PC-9 (cell line): ENCODE results near the gene TCTA. TPM values are rescaled to one million over a fixed set of nuclear protein-coding genes. Genes with fewer than 3 reads are reported as not detected.
A peak's percentile ranks its signal among the peaks of the same experiment; 100 is the strongest.

Experiments used
- BruUV-seq: library from RNA; stranded (reverse); fragments of 400-500 nt; replicated peaks from 2 replicates; lab custom pipeline; 2021; lab: Mats Ljungman, UMichigan
- CTCF ChIA-PET: fragments of 300-600 bp; sonication (Branson Sonifier 250); formaldehyde crosslinking; loops from one replicate; lab custom pipeline; 2022; ENCODE audit warnings: antibody characterized with exemption; lab: Charles Lee
- POLR2A ChIA-PET: fragments of 300-600 bp; sonication (Branson Sonifier 250); formaldehyde crosslinking; loops from one replicate; lab custom pipeline; 2022; ENCODE audit warnings: antibody characterized with exemption; ENCODE audit not compliant: unreplicated experiment; lab: Charles Lee
- DNase-seq, 2 experiments: peaks; one replicate each; pipeline versions ENCODE4 v3.0.0 to v3.0.0-alpha.2; 2015 to 2022; ENCODE audit warnings: mixed read lengths in 1 of 2
- H2AFZ ChIP-seq: fragments of 200-600 bp; sonication (generic); 2 replicates; pipeline ENCODE4 v1.8.1; 2017; ENCODE audit warnings: antibody characterized with exemption
- H3F3A ChIP-seq: fragments of 200-600 bp; sonication (generic); 2 replicates; pipeline ENCODE4 v1.8.1; 2017; ENCODE audit warnings: antibody characterized with exemption, mild to moderate bottlenecking, low read depth; ENCODE audit not compliant: insufficient read depth
- H3K27ac ChIP-seq: fragments of 200-600 bp; sonication (generic); 2 replicates; pipeline ENCODE4 v1.6.1; 2016; ENCODE audit warnings: mixed run types
- H3K27me3 ChIP-seq: fragments of 200-600 bp; sonication (generic); 2 replicates; pipeline ENCODE4 v1.6.1; 2016; ENCODE audit warnings: low read depth, mixed run types; ENCODE audit not compliant: insufficient read depth
- H3K36me3 ChIP-seq: fragments of 200-600 bp; sonication (generic); 2 replicates; pipeline ENCODE4 v1.6.1; 2016; ENCODE audit warnings: low read depth, mixed run types
- H3K4me1 ChIP-seq: fragments of 200-600 bp; sonication (generic); replicated peaks from 2 replicates; pipeline ENCODE4 v1.6.1; 2016; ENCODE audit warnings: mixed run types; ENCODE audit not compliant: insufficient read depth
- H3K4me2 ChIP-seq: fragments of 200-600 bp; sonication (generic); 2 replicates; pipeline ENCODE4 v1.6.1; 2017; ENCODE audit warnings: mixed run types
- H3K4me3 ChIP-seq: fragments of 200-600 bp; sonication (generic); 2 replicates; pipeline ENCODE4 v1.6.1; 2016; ENCODE audit warnings: mixed run types
- H3K79me2 ChIP-seq: fragments of 200-600 bp; sonication (generic); 2 replicates; pipeline ENCODE4 v1.6.1; 2017; ENCODE audit warnings: low read depth, mixed run types
- H3K9me2 ChIP-seq: fragments of 200-600 bp; sonication (generic); 2 replicates; pipeline ENCODE4 v1.8.1; 2017; ENCODE audit warnings: mild to moderate bottlenecking; ENCODE audit not compliant: insufficient read depth
- H3K9me3 ChIP-seq: fragments of 200-600 bp; sonication (generic); 2 replicates; pipeline ENCODE4 v1.8.1; 2016; ENCODE audit warnings: low read depth; ENCODE audit not compliant: insufficient read depth
- H4K20me1 ChIP-seq: fragments of 200-600 bp; sonication (generic); 2 replicates; pipeline ENCODE4 v1.8.1; 2017; ENCODE audit not compliant: insufficient read depth
- EZH2 ChIP-seq: fragments of 200-600 bp; sonication (generic); IDR thresholded peaks from 2 replicates; pipeline ENCODE4 v1.8.0; 2017; ENCODE audit warnings: antibody characterized with exemption, low read depth
- intact Hi-C: fragments of 100-400 bp; cut with micrococcal nuclease; formaldehyde crosslinking; loops from one replicate; pipeline ENCODE4 v1.10.0; 2022; ENCODE audit not compliant: unreplicated experiment
- total RNA-seq: library from RNA; stranded (reverse); gene quantifications from 2 replicates; pipeline ENCODE4 v1.2.3, GENCODE V29; 2021
- TF ChIP-seq, protein P1 (sequence below): fragments of 200-600 bp; sonication (generic); conservative IDR thresholded peaks from 2 replicates; pipeline ENCODE4 v1.6.1; 2017; ENCODE audit warnings: mixed run types, antibody characterized with exemption, mild to moderate bottlenecking, moderate library complexity

The TCTA gene
- total RNA-seq, 1 experiment from 2014 or later = 17.2 TPM

DNA sequence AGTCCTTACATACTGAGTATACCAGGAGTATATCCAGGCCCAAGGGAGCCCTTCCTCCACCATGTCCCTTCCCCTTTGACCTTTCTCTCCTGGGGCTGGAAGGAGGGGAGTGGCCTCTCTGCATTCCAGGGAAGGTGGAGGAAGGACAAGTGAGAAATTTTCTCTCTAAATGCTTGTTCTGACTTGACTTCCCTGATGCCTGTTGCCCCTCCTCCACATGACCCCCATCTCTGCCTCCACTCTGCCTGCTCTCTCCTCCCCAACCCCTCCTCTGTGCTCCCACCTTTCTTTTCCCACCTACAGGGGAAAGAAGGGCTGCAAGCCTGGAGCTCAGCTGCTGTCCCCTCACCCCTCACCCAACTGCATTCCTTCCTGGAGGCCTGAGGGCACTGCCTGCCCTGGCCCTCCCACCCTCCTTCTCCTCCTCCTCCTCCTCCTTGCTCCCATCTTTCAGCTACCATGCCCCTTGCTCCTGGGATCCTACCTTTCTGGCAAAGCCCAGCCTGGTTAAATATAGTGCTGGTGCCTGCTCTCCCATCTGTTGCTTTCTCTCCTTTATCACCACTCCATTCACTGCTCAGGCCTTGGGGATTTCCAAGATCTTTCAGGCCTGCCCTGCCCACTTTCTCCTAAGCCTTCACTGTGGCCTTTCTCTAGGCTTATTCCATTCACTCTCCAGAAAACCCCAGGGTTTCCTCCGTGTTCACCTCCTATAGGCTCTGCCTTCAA lies 49.4 kb downstream of the TCTA start:
- Histone ChIP-seq H3K9me2 (no peaks in the 10 kb centered on the region), H3K36me3 (no peaks in the 10 kb centered on the region), H3F3A (peaks cover 29% of the 10 kb centered on the region), H3K9me3 (no peaks in the 10 kb centered on the region), H2AFZ (peak overlapping the region; percentile 2; the same call in 1 of the 2 replicates), H3K4me2 (peak overlapping the region; percentile 75), H4K20me1 (no peaks in the 10 kb centered on the region), H3K4me3 (peak overlapping the region; percentile 33; the same call in 1 of the 2 replicates), H3K27me3 (no peaks in the 10 kb centered on the region), H3K27ac (peak overlapping the region; percentile 84), H3K4me1 (peaks cover 68% of the 10 kb centered on the region), H3K79me2 (no peaks in the 10 kb centered on the region)
- peak; percentile 65 to 80 for DNase-seq
- ChIA-PET POLR2A (interaction anchor here (0.7 kb wide), 1 partner anchor 14 kb away, joined by 12 read pairs; no protein-coding TSS in a partner anchor), CTCF (no interaction called here)
- intact Hi-C loops = loop anchor here (5.0 kb wide), 1 partner anchor 41 kb away; no protein-coding TSS in a partner anchor
- TF ChIP-seq, protein P1, sequence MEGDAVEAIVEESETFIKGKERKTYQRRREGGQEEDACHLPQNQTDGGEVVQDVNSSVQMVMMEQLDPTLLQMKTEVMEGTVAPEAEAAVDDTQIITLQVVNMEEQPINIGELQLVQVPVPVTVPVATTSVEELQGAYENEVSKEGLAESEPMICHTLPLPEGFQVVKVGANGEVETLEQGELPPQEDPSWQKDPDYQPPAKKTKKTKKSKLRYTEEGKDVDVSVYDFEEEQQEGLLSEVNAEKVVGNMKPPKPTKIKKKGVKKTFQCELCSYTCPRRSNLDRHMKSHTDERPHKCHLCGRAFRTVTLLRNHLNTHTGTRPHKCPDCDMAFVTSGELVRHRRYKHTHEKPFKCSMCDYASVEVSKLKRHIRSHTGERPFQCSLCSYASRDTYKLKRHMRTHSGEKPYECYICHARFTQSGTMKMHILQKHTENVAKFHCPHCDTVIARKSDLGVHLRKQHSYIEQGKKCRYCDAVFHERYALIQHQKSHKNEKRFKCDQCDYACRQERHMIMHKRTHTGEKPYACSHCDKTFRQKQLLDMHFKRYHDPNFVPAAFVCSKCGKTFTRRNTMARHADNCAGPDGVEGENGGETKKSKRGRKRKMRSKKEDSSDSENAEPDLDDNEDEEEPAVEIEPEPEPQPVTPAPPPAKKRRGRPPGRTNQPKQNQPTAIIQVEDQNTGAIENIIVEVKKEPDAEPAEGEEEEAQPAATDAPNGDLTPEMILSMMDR = no peak
- TF ChIP-seq EZH2 = no peak
- no TSS peak for BruUV-seq

DNA sequence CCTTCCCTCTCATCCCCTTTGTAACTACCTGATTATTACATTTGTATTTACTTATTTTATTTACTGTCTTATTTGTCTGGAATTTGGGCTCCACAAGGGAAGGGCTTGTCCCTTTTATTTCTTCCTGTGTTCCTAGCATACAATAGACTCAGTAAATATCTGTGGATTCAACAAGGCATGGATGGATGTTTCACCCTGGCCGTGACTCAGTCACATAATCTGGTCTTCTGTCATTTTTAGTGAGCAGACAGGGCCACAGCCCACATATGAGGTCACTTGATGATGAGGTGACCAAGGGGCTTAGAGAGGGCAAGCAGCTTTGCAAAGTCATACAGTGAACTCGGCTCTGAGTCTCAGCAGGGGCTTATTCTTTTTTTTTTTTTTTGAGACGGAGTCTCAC lies 50.0 kb downstream of the TCTA start:
- Histone ChIP-seq H3K4me2 (peak overlapping the region; percentile 75), H3K27me3 (no peaks in the 10 kb centered on the region), H4K20me1 (no peaks in the 10 kb centered on the region), H3F3A (peaks cover 29% of the 10 kb centered on the region), H3K79me2 (no peaks in the 10 kb centered on the region), H3K36me3 (no peaks in the 10 kb centered on the region), H3K4me1 (peaks cover 68% of the 10 kb centered on the region), H3K9me3 (no peaks in the 10 kb centered on the region), H3K4me3 (peak overlapping the region; percentile 33; the same call in 1 of the 2 replicates), H3K27ac (peak overlapping the region; percentile 84), H3K9me2 (no peaks in the 10 kb centered on the region), H2AFZ (peak overlapping the region; percentile 2; the same call in 1 of the 2 replicates)
- intact Hi-C loops = loop anchor here (5.0 kb wide), 1 partner anchor 40 kb away; no protein-coding TSS in a partner anchor
- BruUV-seq = no TSS peak
- CTCF ChIA-PET = no interaction called here
- peak; percentile 46 to 73 for DNase-seq
- TF ChIP-seq EZH2 = no peak
- TF ChIP-seq, protein P1 = no peak
- POLR2A ChIA-PET = interaction anchor here (0.6 to 0.7 kb wide), 2 partner anchors 14 to 51 kb away, joined by 5 to 12 read pairs; no protein-coding TSS in a partner anchor

DNA sequence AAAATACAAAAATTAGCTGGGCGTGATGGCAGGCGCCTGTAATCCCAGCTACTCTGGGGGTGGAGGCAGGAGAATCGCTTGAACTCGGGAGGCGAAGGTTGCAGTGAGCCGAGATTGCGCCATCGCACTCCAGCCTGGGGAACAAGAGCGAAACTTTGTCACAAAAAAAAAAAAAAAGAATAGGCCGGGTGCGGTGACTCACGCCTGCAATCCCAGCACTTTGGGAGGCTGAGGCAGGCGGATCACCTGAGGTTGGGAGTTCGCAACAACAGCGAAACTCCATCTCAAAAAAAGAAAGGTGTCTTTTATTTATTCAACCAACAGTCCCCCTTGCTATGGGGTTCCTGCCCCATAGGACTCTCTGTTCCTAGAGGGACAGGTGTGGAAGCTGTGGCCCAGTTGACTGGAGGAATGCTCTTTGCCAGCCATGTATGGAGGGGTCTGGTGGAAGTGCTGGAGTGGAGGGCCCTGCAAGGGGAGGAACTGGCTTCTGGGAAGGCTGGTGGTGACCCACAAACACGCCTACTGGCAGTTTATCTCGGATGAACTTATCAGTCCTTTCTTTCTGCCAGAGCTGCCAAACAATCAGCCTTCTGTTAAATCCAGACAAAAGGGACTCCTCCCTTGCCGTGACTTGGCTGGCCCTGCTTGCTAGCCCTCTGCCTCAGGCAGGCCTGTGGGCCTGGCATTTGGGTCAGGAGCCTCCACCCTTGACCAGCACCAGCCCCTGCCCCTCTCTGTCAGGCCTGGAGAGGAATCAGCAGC lies 53.2 kb downstream of the TCTA start:
- DNase-seq = peak; percentile 60 to 64
- Histone ChIP-seq H4K20me1 (no peaks in the 10 kb centered on the region), H3K36me3 (no peaks in the 10 kb centered on the region), H3F3A (peaks cover 45% of the 10 kb centered on the region), H3K4me2 (peak overlapping the region; percentile 70), H3K9me2 (no peaks in the 10 kb centered on the region), H3K27me3 (no peaks in the 10 kb centered on the region), H3K79me2 (no peaks in the 10 kb centered on the region), H3K4me1 (peaks cover 71% of the 10 kb centered on the region), H2AFZ (peak overlapping the region; percentile 71), H3K27ac (peak overlapping the region; percentile 98), H3K9me3 (no peaks in the 10 kb centered on the region), H3K4me3 (no peak overlapping the region)
- POLR2A ChIA-PET = no interaction called here
- intact Hi-C loops = no loop called here
- TF ChIP-seq, protein P1 = no peak
- CTCF ChIA-PET = no interaction called here
- no TSS peak for BruUV-seq

Other genes with a start within 250 kb of the TCTA start
- gene CCDC71, start 246.1 kb upstream of the TCTA start, total RNA-seq = 17.8 and 24.0 TPM in 2 replicates
- 13.1 and 15.3 TPM in 2 replicates for gene KLHDC8B, start 240.8 kb upstream of the TCTA start, total RNA-seq
- gene C3orf62, start 135.2 kb upstream of the TCTA start, total RNA-seq = 6.9 and 12.4 TPM in 2 replicates
- 39.8 and 42.9 TPM in 2 replicates for gene USP4, start 72.4 kb upstream of the TCTA start, total RNA-seq
- 386 and 394 TPM in 2 replicates for gene GPX1, start 54.1 kb upstream of the TCTA start, total RNA-seq
- 413 and 416 TPM in 2 replicates for gene RHOA, start 447 bp upstream of the TCTA start, total RNA-seq
- 12.9 and 17.6 TPM in 2 replicates for gene AMT, start 10.1 kb downstream of the TCTA start, total RNA-seq
- gene NICN1, start 16.9 kb downstream of the TCTA start, total RNA-seq = 14.6 and 23.7 TPM in 2 replicates
- gene DAG1, start 57.8 kb downstream of the TCTA start, total RNA-seq = 156 and 206 TPM in 2 replicates
- gene BSN, start 142.1 kb downstream of the TCTA start, total RNA-seq = 0.23 and 0.28 TPM in 2 replicates